ENCODE data around the gene RALB. TPM values are rescaled to one million over a fixed set of nuclear protein-coding genes. Genes with fewer than 3 reads are reported as not detected.

RALB gene
- total and polyA plus RNA-seq, 2 of the 8 experiments (the other 6 are each of a cell fraction or from before 2014, with no cell fraction given) = 12.0 to 16.6 TPM

GRCh38 chr2:120323807-120324399 is 71.3 kb downstream of the RALB start:
- ChIA-PET CTCF (ENCODE audit: partially characterized antibody) (interaction anchor here (1.0 to 6.5 kb wide), 8 partner anchors 11 to 357 kb away, joined by 3 to 48 read pairs (median 6); no protein-coding TSS in a partner anchor), POLR2A (ENCODE audit: partially characterized antibody) (no interaction called here)
- no peak overlapping the region for H4K91ac ChIP-seq (replicated peaks; ENCODE audit: insufficient read length, low read length)
- no peak for DNase-seq (ENCODE audit: low read depth in 1 of 2, low spot score in 2 of 2)
- H4K20me1 ChIP-seq (replicated peaks in 1 of 2; ENCODE audit: control insufficient read depth in 1 of 2, insufficient read depth in 2 of 2, low read length in 2 of 2) = no peaks in the 10 kb centered on the region
- no peaks in the 10 kb centered on the region; the same call in 1 of the 2 replicates for H3K23me2 ChIP-seq (ENCODE audit: low read depth, low read length)
- H3K27me3 ChIP-seq (replicated peaks in 1 of 4; ENCODE audit: control insufficient read depth in 3 of 4, extremely low read depth in 1 of 4, insufficient read depth in 3 of 4, low read length in 3 of 4) = peaks cover 0 to 4% (median 0%) of the 10 kb centered on the region in 4 experiments; a peak in 3 of 7 replicates
- no peaks in the 10 kb centered on the region for H3K79me1 ChIP-seq (ENCODE audit: low read depth, low read length)
- H2AK5ac ChIP-seq (ENCODE audit: low read depth, low read length) = no peak overlapping the region
- no peaks in the 10 kb centered on the region for H3K9me3 ChIP-seq (ENCODE audit: insufficient read depth in 2 of 2, low read depth in 1 of 2, low read length in 1 of 2)
- H3K27ac ChIP-seq (ENCODE audit: low read depth, low read length) = no peak overlapping the region
- no peak overlapping the region for H2AFZ ChIP-seq (ENCODE audit: low read length)
- no peak overlapping the region for H4K8ac ChIP-seq (ENCODE audit: extremely low read depth, insufficient read depth, low read length)
- H3K14ac ChIP-seq (ENCODE audit: insufficient read length) = no peak overlapping the region
- no peak overlapping the region for H2BK120ac ChIP-seq (replicated peaks; ENCODE audit: low read depth, low read length)
- no peak overlapping the region for H3K9ac ChIP-seq (replicated peaks in 1 of 4; ENCODE audit: extremely low read depth in 1 of 4, low read depth in 3 of 4, low read length in 3 of 4)
- no peak overlapping the region for H3K18ac ChIP-seq (ENCODE audit: extremely low read depth, low read length)
- H2BK12ac ChIP-seq (ENCODE audit: low read depth, low read length) = no peak overlapping the region
- no peak overlapping the region for H2BK15ac ChIP-seq (ENCODE audit: low read length)
- WGBS, 2 experiments (ENCODE audit: extremely low coverage in 1 of 2, insufficient coverage in 1 of 2, insufficient read length in 1 of 2, insufficient replicate concordance in 2 of 2, low coverage in 1 of 2, low lambda C conversion rate in 2 of 2, missing lambda C conversion rate in 1 of 2) = 93% methylated on average over 9 of the region's 10 CpGs; no CpG with 5 or more reads in 1 of the 2 experiments
- H2BK20ac ChIP-seq (ENCODE audit: low read length) = no peak overlapping the region
- no peak overlapping the region for H3K4ac ChIP-seq (replicated peaks; ENCODE audit: insufficient read length, low read depth, low read length)
- no peak overlapping the region for H3K4me2 ChIP-seq (ENCODE audit: insufficient read depth in 1 of 2, low read depth in 2 of 2, low read length in 2 of 2)
- H4K5ac ChIP-seq (ENCODE audit: insufficient read length, low read depth, low read length) = no peak overlapping the region
- no peak for FAIRE-seq
- no peak overlapping the region for H3K4me3 ChIP-seq (ENCODE audit: extremely low read depth in 1 of 4, insufficient read depth in 2 of 4, low read depth in 3 of 4, low read length in 4 of 4)
- H3K79me2 ChIP-seq (ENCODE audit: control insufficient read depth in 1 of 2, insufficient read depth in 2 of 2, low read length in 2 of 2) = no peaks in the 10 kb centered on the region
- no peak overlapping the region for H3K23ac ChIP-seq (ENCODE audit: insufficient read length)
- H3K56ac ChIP-seq (replicated peaks; ENCODE audit: insufficient read length, low read depth, low read length) = no peak overlapping the region
- H3K4me1 ChIP-seq (replicated peaks in 1 of 4; ENCODE audit: control insufficient read depth in 3 of 4, insufficient read depth in 4 of 4, low read length in 3 of 4) = no peaks in the 10 kb centered on the region; a peak in 1 of 7 replicates
- no peaks in the 10 kb centered on the region for H3K36me3 ChIP-seq (ENCODE audit: control insufficient read depth in 2 of 4, insufficient read depth in 4 of 4, low read length in 3 of 4)
- no peak overlapping the region for H2BK5ac ChIP-seq (ENCODE audit: low read depth, low read length)
- TF ChIP-seq TCF12 (IDR thresholded peaks at IDR 0.05; ENCODE audit: low read depth, low read length) (no peak), TEAD4 (IDR thresholded peaks at IDR 0.05; ENCODE audit: low read depth, low read length) (no peak), EP300 (IDR thresholded peaks at IDR 0.05; ENCODE audit: borderline replicate concordance in 1 of 2, low read depth in 2 of 2, low read length in 2 of 2) (no peak), CBX5 (IDR thresholded peaks at IDR 0.05; ENCODE audit: low read depth, low read length) (no peak), POLR2AphosphoS5 (IDR thresholded peaks at IDR 0.05; ENCODE audit: low read depth, low read length) (no peak), ZNF274 (IDR thresholded peaks at IDR 0.05; ENCODE audit: borderline replicate concordance, extremely low read depth, low read length) (no peak), ATF2 (IDR thresholded peaks at IDR 0.05; ENCODE audit: low read length) (no peak), USF2 (IDR thresholded peaks at IDR 0.05; ENCODE audit: low read length) (no peak), TAF7 (optimal IDR thresholded peaks at IDR 0.05; ENCODE audit: borderline replicate concordance, low read depth, low read length) (no peak), SIRT6 (IDR thresholded peaks at IDR 0.05; ENCODE audit: low read length) (no peak)
